Measurements from ENCODE around the gene CFAP77.

The CFAP77 gene

DNA sequence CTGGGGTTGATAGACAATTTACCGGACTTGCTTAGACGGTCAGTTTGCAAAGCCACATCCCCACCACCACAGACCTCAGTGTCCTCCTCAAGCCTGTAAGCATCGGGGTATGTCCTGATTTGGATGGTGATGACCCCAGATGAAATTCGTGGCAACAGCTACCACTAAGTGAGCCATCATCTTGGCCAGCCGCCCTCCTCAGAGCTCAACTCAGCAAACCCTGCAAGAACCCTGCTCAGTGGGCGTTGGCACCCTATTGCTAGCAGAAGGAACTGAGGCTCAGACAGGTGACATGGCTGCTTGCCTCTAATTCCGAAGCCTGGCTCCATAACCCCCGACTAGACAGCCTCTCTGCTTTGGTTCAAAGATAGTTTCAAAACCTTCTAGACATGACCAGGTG is 131.0 kb downstream of the CFAP77 start:
- Histone ChIP-seq H2AFZ (ENCODE audit: insufficient read depth, low read length, poor library complexity) (no peak overlapping the region), H3K9ac (ENCODE audit: low read length) (no peak overlapping the region), H2AK5ac (ENCODE audit: low read length) (no peak overlapping the region), H3K23ac (ENCODE audit: low read length) (no peak overlapping the region), H2BK5ac (ENCODE audit: low read depth, low read length, poor library complexity) (no peak overlapping the region), H3K4me3 (ENCODE audit: low read depth, low read length) (no peak overlapping the region), H2BK12ac (ENCODE audit: low read length) (no peak overlapping the region), H3K79me2 (ENCODE audit: control insufficient read depth, insufficient read depth, low read length, poor library complexity) (no peaks in the 10 kb centered on the region), H3K36me3 (ENCODE audit: control insufficient read depth in 1 of 2, insufficient read depth in 2 of 2, low read length in 2 of 2) (no peaks in the 10 kb centered on the region), H3K79me1 (ENCODE audit: low read length) (no peaks in the 10 kb centered on the region), H4K12ac (ENCODE audit: low read depth, low read length) (no peak overlapping the region), H3K9me3 (ENCODE audit: insufficient read depth, low read depth, low read length) (peaks cover 3% of the 10 kb centered on the region), H4K8ac (ENCODE audit: low read depth, low read length) (no peak overlapping the region), H3K4me1 (ENCODE audit: control insufficient read depth in 1 of 2, insufficient read depth in 2 of 2, low read length in 2 of 2) (no peaks in the 10 kb centered on the region), H3K27ac (ENCODE audit: low read depth, low read length) (no peak overlapping the region), H3K4me2 (ENCODE audit: low read length) (no peak overlapping the region), H4K91ac (ENCODE audit: low read depth, low read length) (no peak overlapping the region), H3K27me3 (ENCODE audit: insufficient read depth, low read length) (no peaks in the 10 kb centered on the region), H3K4ac (ENCODE audit: low read depth, low read length) (no peak overlapping the region), H3K18ac (ENCODE audit: low read length) (no peak overlapping the region), H3K14ac (ENCODE audit: low read length) (no peak overlapping the region), H2BK120ac (ENCODE audit: insufficient read depth, low read length, poor library complexity) (no peak overlapping the region)
- DNase-seq, result no peak
- no CpG with 5 or more reads among the region's 8 CpGs for WGBS (ENCODE audit: extremely low coverage, insufficient coverage, insufficient read length)

GRCh38 chr9:132541870-132542830 is 132.1 kb downstream of the CFAP77 start:
- no peak overlapping the region for H3K23ac ChIP-seq (ENCODE audit: low read length)

GRCh38 chr9:132543251-132543650 is 133.2 kb downstream of the CFAP77 start:
- no peak overlapping the region for H4K91ac ChIP-seq (ENCODE audit: low read depth, low read length)
- H2BK120ac ChIP-seq (ENCODE audit: insufficient read depth, low read length, poor library complexity), result no peak overlapping the region
- no peak for DNase-seq
- no peak overlapping the region for H3K18ac ChIP-seq (ENCODE audit: low read length)
- no peak overlapping the region for H4K12ac ChIP-seq (ENCODE audit: low read depth, low read length)
- no CpG with 5 or more reads among the region's 4 CpGs for WGBS (ENCODE audit: extremely low coverage, insufficient coverage, insufficient read length)
- H4K8ac ChIP-seq (ENCODE audit: low read depth, low read length), result no peak overlapping the region
- H3K27ac ChIP-seq (ENCODE audit: low read depth, low read length), result no peak overlapping the region
- no peak overlapping the region for H2AK5ac ChIP-seq (ENCODE audit: low read length)
- no peak overlapping the region for H2AFZ ChIP-seq (ENCODE audit: insufficient read depth, low read length, poor library complexity)
- peaks cover 3% of the 10 kb centered on the region for H3K9me3 ChIP-seq (ENCODE audit: insufficient read depth, low read depth, low read length)
- H3K14ac ChIP-seq (ENCODE audit: low read length), result no peak overlapping the region
- no peak overlapping the region for H3K23ac ChIP-seq (ENCODE audit: low read length)
- H3K4ac ChIP-seq (ENCODE audit: low read depth, low read length), result no peak overlapping the region
- peaks cover 4 to 5% of the 10 kb centered on the region in 2 experiments for H3K4me1 ChIP-seq (ENCODE audit: control insufficient read depth in 1 of 2, insufficient read depth in 2 of 2, low read length in 2 of 2)
- H3K9ac ChIP-seq (ENCODE audit: low read length), result no peak overlapping the region
- H3K79me2 ChIP-seq (ENCODE audit: control insufficient read depth, insufficient read depth, low read length, poor library complexity), result no peaks in the 10 kb centered on the region
- H3K4me3 ChIP-seq (ENCODE audit: low read depth, low read length), result no peak overlapping the region
- H3K79me1 ChIP-seq (ENCODE audit: low read length), result no peaks in the 10 kb centered on the region
- no peaks in the 10 kb centered on the region for H3K36me3 ChIP-seq (ENCODE audit: control insufficient read depth in 1 of 2, insufficient read depth in 2 of 2, low read length in 2 of 2)
- H3K4me2 ChIP-seq (ENCODE audit: low read length), result no peak overlapping the region
- no peak overlapping the region for H2BK12ac ChIP-seq (ENCODE audit: low read length)
- no peak overlapping the region for H2BK5ac ChIP-seq (ENCODE audit: low read depth, low read length, poor library complexity)
- H3K27me3 ChIP-seq (ENCODE audit: insufficient read depth, low read length), result no peaks in the 10 kb centered on the region

More at GRCh38 chr9:132541870-132542830, 132.1 kb downstream of the CFAP77 start:
- Histone ChIP-seq H3K14ac (ENCODE audit: low read length) (no peak overlapping the region), H3K27ac (ENCODE audit: low read depth, low read length) (no peak overlapping the region), H3K9ac (ENCODE audit: low read length) (no peak overlapping the region), H3K79me1 (ENCODE audit: low read length) (no peaks in the 10 kb centered on the region), H4K8ac (ENCODE audit: low read depth, low read length) (no peak overlapping the region), H3K4ac (ENCODE audit: low read depth, low read length) (no peak overlapping the region), H3K4me1 (ENCODE audit: control insufficient read depth in 1 of 2, insufficient read depth in 2 of 2, low read length in 2 of 2) (peaks cover 4 to 5% of the 10 kb centered on the region in 2 experiments), H4K12ac (ENCODE audit: low read depth, low read length) (no peak overlapping the region), H3K4me2 (ENCODE audit: low read length) (no peak overlapping the region), H4K91ac (ENCODE audit: low read depth, low read length) (no peak overlapping the region), H3K36me3 (ENCODE audit: control insufficient read depth in 1 of 2, insufficient read depth in 2 of 2, low read length in 2 of 2) (no peaks in the 10 kb centered on the region), H2AK5ac (ENCODE audit: low read length) (no peak overlapping the region), H2BK12ac (ENCODE audit: low read length) (no peak overlapping the region), H3K79me2 (ENCODE audit: control insufficient read depth, insufficient read depth, low read length, poor library complexity) (no peaks in the 10 kb centered on the region), H3K4me3 (ENCODE audit: low read depth, low read length) (no peak overlapping the region), H3K18ac (ENCODE audit: low read length) (no peak overlapping the region), H3K27me3 (ENCODE audit: insufficient read depth, low read length) (no peaks in the 10 kb centered on the region), H2BK120ac (ENCODE audit: insufficient read depth, low read length, poor library complexity) (no peak overlapping the region), H2BK5ac (ENCODE audit: low read depth, low read length, poor library complexity) (no peak overlapping the region), H2AFZ (ENCODE audit: insufficient read depth, low read length, poor library complexity) (no peak overlapping the region), H3K9me3 (ENCODE audit: insufficient read depth, low read depth, low read length) (peaks cover 3% of the 10 kb centered on the region)
- no peak for DNase-seq
- WGBS (ENCODE audit: extremely low coverage, insufficient coverage, insufficient read length), result no CpG with 5 or more reads among the region's 19 CpGs

- Histone ChIP-seq H4K12ac (ENCODE audit: low read depth, low read length) (no peak overlapping the region), H4K8ac (ENCODE audit: low read depth, low read length) (no peak overlapping the region), H3K79me1 (ENCODE audit: low read length) (no peaks in the 10 kb centered on the region), H2BK12ac (ENCODE audit: low read length) (no peak overlapping the region), H3K79me2 (ENCODE audit: control insufficient read depth, insufficient read depth, low read length, poor library complexity) (no peaks in the 10 kb centered on the region), H4K91ac (ENCODE audit: low read depth, low read length) (no peak overlapping the region), H2AK5ac (ENCODE audit: low read length) (no peak overlapping the region), H3K9me3 (ENCODE audit: insufficient read depth, low read depth, low read length) (peaks cover 3% of the 10 kb centered on the region), H3K14ac (ENCODE audit: low read length) (no peak overlapping the region), H3K4me3 (ENCODE audit: low read depth, low read length) (no peak overlapping the region), H3K9ac (ENCODE audit: low read length) (no peak overlapping the region), H2AFZ (ENCODE audit: insufficient read depth, low read length, poor library complexity) (no peak overlapping the region), H2BK120ac (ENCODE audit: insufficient read depth, low read length, poor library complexity) (no peak overlapping the region), H3K4me2 (ENCODE audit: low read length) (no peak overlapping the region), H3K27ac (ENCODE audit: low read depth, low read length) (no peak overlapping the region), H3K4ac (ENCODE audit: low read depth, low read length) (no peak overlapping the region), H3K27me3 (ENCODE audit: insufficient read depth, low read length) (no peaks in the 10 kb centered on the region), H3K18ac (ENCODE audit: low read length) (no peak overlapping the region), H3K36me3 (ENCODE audit: control insufficient read depth in 1 of 2, insufficient read depth in 2 of 2, low read length in 2 of 2) (no peaks in the 10 kb centered on the region), H3K23ac (ENCODE audit: low read length) (no peak overlapping the region), H3K4me1 (ENCODE audit: control insufficient read depth in 1 of 2, insufficient read depth in 2 of 2, low read length in 2 of 2) (peaks cover 4 to 5% of the 10 kb centered on the region in 2 experiments), H2BK5ac (ENCODE audit: low read depth, low read length, poor library complexity) (no peak overlapping the region)
- no CpG with 5 or more reads among the region's 21 CpGs for WGBS (ENCODE audit: extremely low coverage, insufficient coverage, insufficient read length)
- no peak for DNase-seq
Observed at GRCh38 chr9:132543960-132544359, 133.9 kb downstream of the CFAP77 start.
